Liver (tissue), 3 donors: Measurements from ENCODE around the gene GCLC.

Experiments
- GABPA ChIP-seq, 2 donors: IDR thresholded peaks in 1 of 2; conservative IDR thresholded peaks in 1 of 2; 2 replicates each; pipeline ENCODE4 v1.6.1; 2016; ENCODE audit warnings: antibody characterized with exemption in 2 of 2, mild to moderate bottlenecking in 1 of 2, moderate library complexity in 1 of 2
- RAD21 ChIP-seq, 2 donors: IDR thresholded peaks; 2 replicates each; pipeline ENCODE4 v1.6.1; 2016; ENCODE audit warnings: antibody characterized with exemption in 2 of 2, mild to moderate bottlenecking in 2 of 2
- RXRA ChIP-seq, 2 donors: IDR thresholded peaks; 2 replicates each; pipeline ENCODE4 v1.6.1; 2017 to 2018; ENCODE audit warnings: antibody characterized with exemption in 2 of 2, mild to moderate bottlenecking in 1 of 2
- TAF1 ChIP-seq: conservative IDR thresholded peaks from 2 replicates; pipeline ENCODE4 v1.6.1; 2016; ENCODE audit warnings: antibody characterized with exemption, mild to moderate bottlenecking
- YY1 ChIP-seq: IDR thresholded peaks from 2 replicates; pipeline ENCODE4 v1.6.1; 2016; ENCODE audit warnings: antibody characterized with exemption, mild to moderate bottlenecking
- TF ChIP-seq, protein P1 (sequence below): fragments of 150-350 bp; IDR thresholded peaks from 2 replicates; pipeline ENCODE4 v1.5.1; 2017; ENCODE audit warnings: improper control_type of control experiment, low read depth, low read length; ENCODE audit not compliant: missing input control
- TF ChIP-seq, protein P2 (sequence below): IDR thresholded peaks from 2 replicates; pipeline ENCODE4 v1.6.1; 2016; ENCODE audit warnings: antibody characterized with exemption, mild to moderate bottlenecking
- TF ChIP-seq, protein P3 (sequence below): IDR thresholded peaks from 2 replicates; pipeline ENCODE4 v1.6.1; 2016; ENCODE audit warnings: antibody characterized with exemption
- TF ChIP-seq, protein P4 (sequence below): IDR thresholded peaks from 2 replicates; pipeline ENCODE4 v1.6.1; 2016; ENCODE audit warnings: antibody characterized with exemption
- donor health status: healthy.
- donor health status: healthy.

DNA sequence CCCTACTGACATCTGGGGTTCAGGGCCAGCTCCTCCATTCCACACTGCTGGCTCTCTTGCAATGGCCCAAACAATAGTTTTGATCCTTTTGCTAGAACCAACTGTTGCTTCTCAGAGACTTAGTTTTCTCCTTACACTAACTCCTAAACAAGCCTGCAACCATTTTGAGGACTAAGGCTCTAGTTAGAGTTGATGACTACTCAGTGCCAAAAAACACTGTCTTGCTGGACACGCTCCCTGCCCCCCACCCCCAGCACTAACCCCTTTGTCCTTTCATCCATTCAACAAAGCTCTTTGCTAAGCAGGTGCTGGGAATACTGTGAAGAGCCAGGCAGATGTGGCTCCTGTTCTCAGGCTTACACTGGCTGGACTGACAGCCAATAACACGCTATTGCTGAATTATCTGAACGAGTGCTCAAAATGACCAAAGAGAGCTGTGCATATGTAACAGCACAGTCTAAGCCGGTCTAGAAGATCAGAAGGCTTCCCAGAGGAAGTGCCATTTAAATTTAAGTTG lies 17.6 kb downstream of the GCLC start:
- TF ChIP-seq, protein P1, sequence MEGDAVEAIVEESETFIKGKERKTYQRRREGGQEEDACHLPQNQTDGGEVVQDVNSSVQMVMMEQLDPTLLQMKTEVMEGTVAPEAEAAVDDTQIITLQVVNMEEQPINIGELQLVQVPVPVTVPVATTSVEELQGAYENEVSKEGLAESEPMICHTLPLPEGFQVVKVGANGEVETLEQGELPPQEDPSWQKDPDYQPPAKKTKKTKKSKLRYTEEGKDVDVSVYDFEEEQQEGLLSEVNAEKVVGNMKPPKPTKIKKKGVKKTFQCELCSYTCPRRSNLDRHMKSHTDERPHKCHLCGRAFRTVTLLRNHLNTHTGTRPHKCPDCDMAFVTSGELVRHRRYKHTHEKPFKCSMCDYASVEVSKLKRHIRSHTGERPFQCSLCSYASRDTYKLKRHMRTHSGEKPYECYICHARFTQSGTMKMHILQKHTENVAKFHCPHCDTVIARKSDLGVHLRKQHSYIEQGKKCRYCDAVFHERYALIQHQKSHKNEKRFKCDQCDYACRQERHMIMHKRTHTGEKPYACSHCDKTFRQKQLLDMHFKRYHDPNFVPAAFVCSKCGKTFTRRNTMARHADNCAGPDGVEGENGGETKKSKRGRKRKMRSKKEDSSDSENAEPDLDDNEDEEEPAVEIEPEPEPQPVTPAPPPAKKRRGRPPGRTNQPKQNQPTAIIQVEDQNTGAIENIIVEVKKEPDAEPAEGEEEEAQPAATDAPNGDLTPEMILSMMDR = no peak
- TF ChIP-seq, protein P2, sequence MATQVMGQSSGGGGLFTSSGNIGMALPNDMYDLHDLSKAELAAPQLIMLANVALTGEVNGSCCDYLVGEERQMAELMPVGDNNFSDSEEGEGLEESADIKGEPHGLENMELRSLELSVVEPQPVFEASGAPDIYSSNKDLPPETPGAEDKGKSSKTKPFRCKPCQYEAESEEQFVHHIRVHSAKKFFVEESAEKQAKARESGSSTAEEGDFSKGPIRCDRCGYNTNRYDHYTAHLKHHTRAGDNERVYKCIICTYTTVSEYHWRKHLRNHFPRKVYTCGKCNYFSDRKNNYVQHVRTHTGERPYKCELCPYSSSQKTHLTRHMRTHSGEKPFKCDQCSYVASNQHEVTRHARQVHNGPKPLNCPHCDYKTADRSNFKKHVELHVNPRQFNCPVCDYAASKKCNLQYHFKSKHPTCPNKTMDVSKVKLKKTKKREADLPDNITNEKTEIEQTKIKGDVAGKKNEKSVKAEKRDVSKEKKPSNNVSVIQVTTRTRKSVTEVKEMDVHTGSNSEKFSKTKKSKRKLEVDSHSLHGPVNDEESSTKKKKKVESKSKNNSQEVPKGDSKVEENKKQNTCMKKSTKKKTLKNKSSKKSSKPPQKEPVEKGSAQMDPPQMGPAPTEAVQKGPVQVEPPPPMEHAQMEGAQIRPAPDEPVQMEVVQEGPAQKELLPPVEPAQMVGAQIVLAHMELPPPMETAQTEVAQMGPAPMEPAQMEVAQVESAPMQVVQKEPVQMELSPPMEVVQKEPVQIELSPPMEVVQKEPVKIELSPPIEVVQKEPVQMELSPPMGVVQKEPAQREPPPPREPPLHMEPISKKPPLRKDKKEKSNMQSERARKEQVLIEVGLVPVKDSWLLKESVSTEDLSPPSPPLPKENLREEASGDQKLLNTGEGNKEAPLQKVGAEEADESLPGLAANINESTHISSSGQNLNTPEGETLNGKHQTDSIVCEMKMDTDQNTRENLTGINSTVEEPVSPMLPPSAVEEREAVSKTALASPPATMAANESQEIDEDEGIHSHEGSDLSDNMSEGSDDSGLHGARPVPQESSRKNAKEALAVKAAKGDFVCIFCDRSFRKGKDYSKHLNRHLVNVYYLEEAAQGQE = no peak
- no peak for TF ChIP-seq YY1
- TF ChIP-seq GABPA (IDR thresholded peaks at IDR 0.05 in 1 of 2, conservative IDR thresholded peaks at IDR 0.05 in 1 of 2) = no peak
- TF ChIP-seq RXRA (IDR thresholded peaks at IDR 0.05) = no peak
- TF ChIP-seq, protein P3, sequence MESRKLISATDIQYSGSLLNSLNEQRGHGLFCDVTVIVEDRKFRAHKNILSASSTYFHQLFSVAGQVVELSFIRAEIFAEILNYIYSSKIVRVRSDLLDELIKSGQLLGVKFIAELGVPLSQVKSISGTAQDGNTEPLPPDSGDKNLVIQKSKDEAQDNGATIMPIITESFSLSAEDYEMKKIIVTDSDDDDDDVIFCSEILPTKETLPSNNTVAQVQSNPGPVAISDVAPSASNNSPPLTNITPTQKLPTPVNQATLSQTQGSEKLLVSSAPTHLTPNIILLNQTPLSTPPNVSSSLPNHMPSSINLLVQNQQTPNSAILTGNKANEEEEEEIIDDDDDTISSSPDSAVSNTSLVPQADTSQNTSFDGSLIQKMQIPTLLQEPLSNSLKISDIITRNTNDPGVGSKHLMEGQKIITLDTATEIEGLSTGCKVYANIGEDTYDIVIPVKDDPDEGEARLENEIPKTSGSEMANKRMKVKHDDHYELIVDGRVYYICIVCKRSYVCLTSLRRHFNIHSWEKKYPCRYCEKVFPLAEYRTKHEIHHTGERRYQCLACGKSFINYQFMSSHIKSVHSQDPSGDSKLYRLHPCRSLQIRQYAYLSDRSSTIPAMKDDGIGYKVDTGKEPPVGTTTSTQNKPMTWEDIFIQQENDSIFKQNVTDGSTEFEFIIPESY = no peak
- no peak for TF ChIP-seq RAD21 (IDR thresholded peaks at IDR 0.05)
- TF ChIP-seq, protein P4, sequence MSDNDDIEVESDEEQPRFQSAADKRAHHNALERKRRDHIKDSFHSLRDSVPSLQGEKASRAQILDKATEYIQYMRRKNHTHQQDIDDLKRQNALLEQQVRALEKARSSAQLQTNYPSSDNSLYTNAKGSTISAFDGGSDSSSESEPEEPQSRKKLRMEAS = no peak
- TF ChIP-seq TAF1 = no peak
